NB4 (cell line): ENCODE results near the gene MED26.

ENCODE experiments used
- POLR2A ChIP-seq: IDR thresholded peaks from 2 replicates; pipeline ENCODE4 v1.6.1; 2011; ENCODE audit warnings: mild to moderate bottlenecking; ENCODE audit not compliant: insufficient read length; ENCODE audit errors: extremely low read depth
- TF ChIP-seq, protein P1 (sequence below): IDR thresholded peaks from one replicate; pipeline ENCODE4 v1.5.1; 2012; ENCODE audit warnings: low read depth, low read length
- TF ChIP-seq, protein P2 (sequence below): IDR thresholded peaks from 2 replicates; pipeline ENCODE4 v1.6.1; 2011; ENCODE audit warnings: low read depth, low read length

DNA sequence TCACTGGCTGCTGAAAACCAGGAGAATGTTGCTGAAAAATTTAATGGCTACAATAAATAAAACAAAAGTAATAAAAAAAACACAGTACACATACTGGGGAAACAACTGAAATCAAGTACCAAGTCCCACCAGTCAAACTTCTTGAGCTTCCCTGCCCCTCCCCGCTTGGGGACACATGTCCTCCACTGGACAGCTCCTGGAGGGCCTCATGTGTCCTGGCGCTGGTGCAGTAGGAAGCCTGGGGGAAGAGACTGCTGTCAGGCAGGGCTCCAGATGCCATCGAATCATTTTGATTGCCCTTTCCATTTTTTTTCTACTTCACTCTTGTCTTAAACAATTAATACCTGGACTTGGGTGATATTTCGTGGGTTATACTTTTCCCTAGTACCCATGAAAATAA, 29.2 kb downstream of the MED26 start:
- TF ChIP-seq POLR2A: no peak
- TF ChIP-seq, protein P1, sequence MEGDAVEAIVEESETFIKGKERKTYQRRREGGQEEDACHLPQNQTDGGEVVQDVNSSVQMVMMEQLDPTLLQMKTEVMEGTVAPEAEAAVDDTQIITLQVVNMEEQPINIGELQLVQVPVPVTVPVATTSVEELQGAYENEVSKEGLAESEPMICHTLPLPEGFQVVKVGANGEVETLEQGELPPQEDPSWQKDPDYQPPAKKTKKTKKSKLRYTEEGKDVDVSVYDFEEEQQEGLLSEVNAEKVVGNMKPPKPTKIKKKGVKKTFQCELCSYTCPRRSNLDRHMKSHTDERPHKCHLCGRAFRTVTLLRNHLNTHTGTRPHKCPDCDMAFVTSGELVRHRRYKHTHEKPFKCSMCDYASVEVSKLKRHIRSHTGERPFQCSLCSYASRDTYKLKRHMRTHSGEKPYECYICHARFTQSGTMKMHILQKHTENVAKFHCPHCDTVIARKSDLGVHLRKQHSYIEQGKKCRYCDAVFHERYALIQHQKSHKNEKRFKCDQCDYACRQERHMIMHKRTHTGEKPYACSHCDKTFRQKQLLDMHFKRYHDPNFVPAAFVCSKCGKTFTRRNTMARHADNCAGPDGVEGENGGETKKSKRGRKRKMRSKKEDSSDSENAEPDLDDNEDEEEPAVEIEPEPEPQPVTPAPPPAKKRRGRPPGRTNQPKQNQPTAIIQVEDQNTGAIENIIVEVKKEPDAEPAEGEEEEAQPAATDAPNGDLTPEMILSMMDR: no peak
- TF ChIP-seq, protein P2, sequence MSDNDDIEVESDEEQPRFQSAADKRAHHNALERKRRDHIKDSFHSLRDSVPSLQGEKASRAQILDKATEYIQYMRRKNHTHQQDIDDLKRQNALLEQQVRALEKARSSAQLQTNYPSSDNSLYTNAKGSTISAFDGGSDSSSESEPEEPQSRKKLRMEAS: no peak
